Stimulated activated CD4-positive, alpha-beta T cell treated with anti-CD3 and anti-CD28 coated beads, TNF-alpha, amount 100 ng/mL, for 48 hours (primary cell): ENCODE results near the gene CCDC194.
"Not testable (repeated sequence)": the region's sequence is repeated elsewhere in the genome, so short reads cannot be mapped to it uniquely, and the experiment has no call there.

ENCODE experiments used
- DNase-seq, 3 donors: peaks; one replicate each; pipeline ENCODE4 v3.0.0-alpha.2; 2020; ENCODE audit warnings: low read depth in 3 of 3

The CCDC194 gene

GRCh38 chr19:17376935-17377600, 16.9 kb downstream of the CCDC194 start, which contains the start of gene PLVAP:
Gene PLVAP (minus strand): TSS chr19:17377342. CDS start chr19:17377288, 54 bp downstream.
- no peak for DNase-seq

DNA sequence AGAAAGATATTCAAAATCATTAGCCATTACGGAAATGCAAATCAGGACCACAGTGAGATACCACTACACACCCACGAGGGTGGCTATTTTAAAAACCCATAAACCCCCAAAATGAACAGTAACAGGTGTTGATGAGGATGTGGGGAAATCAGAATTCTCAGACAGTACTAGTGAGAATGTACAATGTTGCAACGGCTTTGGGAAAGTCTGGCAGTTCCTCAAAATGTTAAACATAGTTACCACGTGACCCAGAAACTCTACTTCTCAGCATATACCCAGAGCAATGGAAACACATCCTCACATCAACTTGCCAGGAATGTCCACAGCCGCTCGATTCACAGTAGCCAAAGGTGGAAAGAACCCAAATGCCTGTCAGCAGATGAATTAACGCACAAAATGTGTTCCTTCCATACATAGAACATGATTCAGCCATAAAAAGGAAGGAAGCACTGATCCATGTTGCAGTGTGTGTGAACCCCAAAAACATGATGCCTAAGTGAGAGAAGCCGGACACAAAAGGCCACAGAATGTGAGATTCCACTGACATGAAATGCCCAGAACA, 23.9 kb downstream of the CCDC194 start:
- DNase-seq, result no peak

- DNase-seq, result no peak
These were observed 28.6 kb downstream of the CCDC194 start for GRCh38 chr19:17365361-17365760.

DNA sequence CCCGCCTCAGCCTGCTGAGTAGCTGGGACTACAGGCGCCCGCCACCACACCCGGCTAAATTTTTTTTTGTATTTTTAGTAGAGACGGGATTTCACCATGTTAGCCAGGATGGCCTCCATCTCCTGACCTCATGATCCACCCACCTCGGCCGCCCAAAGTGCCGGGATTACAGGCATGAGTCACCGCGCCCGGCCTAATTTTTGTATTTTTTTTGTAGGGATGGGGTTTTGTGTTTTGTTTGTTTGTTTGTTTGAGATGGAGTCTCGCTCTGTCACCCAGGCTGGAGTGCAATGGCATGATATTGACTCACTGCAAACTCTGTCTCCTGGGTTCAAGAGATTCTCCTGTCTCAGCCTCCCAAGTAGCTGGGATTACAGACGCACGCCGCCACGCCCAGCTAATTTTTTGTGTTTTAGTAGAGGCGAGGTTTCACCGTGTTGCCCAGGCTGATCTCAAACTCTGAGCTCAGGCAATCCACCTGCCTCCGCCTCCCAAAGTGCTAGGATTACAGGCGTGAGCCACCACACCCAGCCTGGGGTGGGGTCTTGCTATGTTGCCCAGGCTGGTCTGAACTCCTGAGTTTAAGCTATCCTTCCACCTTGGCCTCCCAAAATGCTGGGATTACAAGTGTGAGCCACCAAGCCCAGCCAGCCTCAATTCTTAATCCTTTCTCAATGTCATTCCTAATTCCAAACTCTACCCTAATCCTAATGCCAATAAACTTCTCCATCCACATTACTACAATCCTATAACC, 30.0 kb downstream of the CCDC194 start:
- not testable (repeated sequence) for DNase-seq

- DNase-seq, result no peak
These were observed 33.8 kb downstream of the CCDC194 start for GRCh38 chr19:17359905-17360800.

DNA sequence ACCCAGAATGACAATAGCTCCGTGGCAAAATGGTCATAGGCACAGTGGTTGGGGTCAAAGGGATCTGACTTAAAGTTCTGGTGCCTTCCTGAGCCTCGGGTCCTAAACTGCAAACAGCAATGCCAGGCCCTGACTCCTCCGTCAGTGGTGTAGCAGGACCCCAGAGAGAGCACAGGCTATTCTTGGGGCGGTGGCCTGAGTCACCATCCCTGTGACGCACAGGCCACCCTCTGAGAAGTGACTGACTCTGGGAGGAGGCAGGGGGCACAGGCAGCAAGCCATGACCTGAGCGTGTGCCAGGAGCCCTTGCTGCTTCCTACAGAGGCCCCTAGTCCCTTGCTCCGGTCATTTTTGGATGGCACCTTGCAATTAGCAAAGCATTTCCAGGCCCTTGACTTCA, 35.6 kb downstream of the CCDC194 start:
- no peak for DNase-seq

GRCh38 chr19:17357724-17358123, 36.3 kb downstream of the CCDC194 start:
- DNase-seq, result no peak

- DNase-seq, result no peak
These were observed 36.8 kb downstream of the CCDC194 start for GRCh38 chr19:17357078-17357666.

- DNase-seq, result no peak
These were observed 40.6 kb downstream of the CCDC194 start for GRCh38 chr19:17353386-17353785.

GRCh38 chr19:17352608-17353280, 41.3 kb downstream of the CCDC194 start:
- DNase-seq, result no peak

- no peak for DNase-seq
These were observed 42.1 kb downstream of the CCDC194 start for GRCh38 chr19:17351815-17352435.

GRCh38 chr19:17348700-17349099, 45.3 kb downstream of the CCDC194 start:
- no peak for DNase-seq

DNA sequence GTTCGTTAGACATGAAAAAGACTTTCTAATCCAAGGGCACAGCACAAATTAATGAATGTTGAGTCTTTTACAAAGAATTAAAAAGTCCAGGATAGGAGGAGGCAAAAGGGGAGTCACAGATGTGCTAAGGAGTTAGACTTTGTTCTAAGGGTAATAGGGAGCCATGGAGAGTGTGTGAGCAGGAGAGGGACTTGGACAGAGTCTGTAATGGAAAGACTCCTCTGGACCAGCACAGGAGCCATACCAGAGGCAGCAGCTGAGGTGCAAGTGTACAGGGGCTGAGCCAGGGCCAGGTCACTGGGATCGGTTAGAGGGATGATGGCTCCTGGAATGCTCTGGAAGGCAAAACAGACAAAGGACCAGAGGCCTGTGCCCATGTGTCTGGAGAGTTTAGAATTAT, 46.1 kb downstream of the CCDC194 start:
- DNase-seq, result no peak

- no peak for DNase-seq
These were observed 46.6 kb downstream of the CCDC194 start for GRCh38 chr19:17347361-17347760.

DNA sequence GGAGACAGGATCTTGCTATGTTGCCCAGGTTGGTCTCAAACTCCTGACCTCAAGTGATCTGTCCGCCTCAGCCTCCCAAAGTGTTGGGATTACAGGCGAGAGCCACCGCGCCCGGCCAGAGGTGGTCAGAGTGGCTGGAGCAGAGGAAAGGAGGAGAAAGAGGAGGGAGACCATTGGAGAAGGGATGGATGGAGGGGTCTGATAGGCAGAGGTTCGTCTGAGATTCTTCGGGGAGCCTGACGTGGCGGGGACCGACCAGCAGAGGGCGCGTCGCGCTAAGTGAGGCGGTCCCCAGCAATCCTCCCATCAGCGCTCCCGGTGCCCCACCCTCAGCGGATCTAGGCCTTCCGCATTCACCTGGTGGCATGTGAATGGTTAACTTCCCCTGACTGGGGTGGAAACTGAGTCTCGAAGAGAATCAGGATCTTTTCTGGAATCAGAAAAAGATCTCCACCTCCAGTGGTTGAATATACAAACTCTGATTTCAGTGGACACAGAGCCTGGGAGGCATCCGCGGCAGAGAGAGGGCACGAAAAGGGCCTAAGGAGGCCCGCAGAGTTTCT, 47.8 kb downstream of the CCDC194 start:
- peak; percentile 62 to 74 (median 74) for DNase-seq

DNA sequence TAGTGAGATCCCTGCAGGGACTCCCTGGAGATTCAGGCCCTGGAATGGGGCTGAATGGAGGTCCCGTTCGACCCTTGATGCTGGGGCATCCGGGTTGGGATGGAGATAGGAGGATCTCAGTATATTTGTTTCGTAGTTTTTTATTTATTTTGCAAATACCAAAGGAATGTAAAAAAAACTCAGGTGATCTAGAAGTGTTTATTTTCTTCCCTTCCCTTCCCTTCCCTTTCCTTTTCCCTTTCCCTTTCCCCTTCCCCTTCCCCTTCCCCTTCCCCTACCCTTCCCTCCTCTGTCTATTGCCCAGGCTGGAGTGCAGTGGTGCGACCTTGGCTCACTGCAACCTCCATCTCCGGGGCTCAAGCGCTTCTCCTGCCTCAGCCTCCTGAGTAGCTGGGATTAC, 52.2 kb downstream of the CCDC194 start:
- DNase-seq, result no peak

DNA sequence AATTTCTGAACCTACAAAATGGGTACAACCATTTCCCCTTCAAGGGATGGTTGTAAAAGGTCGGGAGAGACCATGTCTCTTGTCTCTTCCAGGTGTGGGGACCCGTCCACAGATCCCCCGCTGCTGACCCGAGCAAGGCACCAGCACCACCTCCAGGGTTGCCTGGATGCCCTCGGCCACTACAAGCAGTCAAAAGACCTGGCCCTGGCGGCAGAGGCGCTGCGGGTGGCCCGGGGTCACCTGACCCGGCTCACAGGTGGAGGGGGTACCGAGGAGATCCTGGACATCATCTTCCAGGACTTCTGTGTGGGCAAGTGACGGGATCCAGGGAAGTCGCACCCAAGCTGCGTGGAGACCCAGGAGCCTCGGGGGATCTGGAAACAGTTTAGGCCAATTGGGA, 52.6 kb downstream of the CCDC194 start:
- DNase-seq, result no peak

- no peak for DNase-seq
These were observed 53.1 kb downstream of the CCDC194 start for GRCh38 chr19:17340871-17341357.
